Measurements from ENCODE around the gene TSEN34.

DNA sequence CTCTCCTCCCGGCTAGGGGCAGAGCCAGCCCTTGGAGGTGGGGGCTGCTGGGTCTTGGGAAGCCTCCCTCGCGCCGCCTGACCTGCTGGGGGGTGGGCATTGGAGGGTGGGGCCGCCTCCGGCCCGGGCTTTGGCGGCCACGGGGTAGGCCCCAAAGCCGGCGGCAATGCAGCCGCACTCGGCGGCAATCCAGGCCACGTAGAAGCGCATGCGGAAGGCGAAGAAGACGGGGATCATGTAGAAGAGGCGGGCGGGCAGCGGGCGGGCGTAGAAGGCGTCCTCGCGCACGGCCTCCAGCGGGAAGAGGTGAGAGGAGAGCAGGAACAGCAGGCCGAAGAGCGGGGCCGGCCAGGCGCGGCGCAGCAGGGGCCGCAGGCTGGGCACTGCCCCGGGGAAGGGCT, 10.4 kb upstream of the TSEN34 start:
- TF ChIP-seq EP300 (IDR thresholded peaks at IDR 0.05) (no peak), POLR2A (IDR thresholded peaks at IDR 0.05) (no peak), POLR2AphosphoS5 (IDR thresholded peaks at IDR 0.05) (no peak)
- TF ChIP-seq, protein P1, sequence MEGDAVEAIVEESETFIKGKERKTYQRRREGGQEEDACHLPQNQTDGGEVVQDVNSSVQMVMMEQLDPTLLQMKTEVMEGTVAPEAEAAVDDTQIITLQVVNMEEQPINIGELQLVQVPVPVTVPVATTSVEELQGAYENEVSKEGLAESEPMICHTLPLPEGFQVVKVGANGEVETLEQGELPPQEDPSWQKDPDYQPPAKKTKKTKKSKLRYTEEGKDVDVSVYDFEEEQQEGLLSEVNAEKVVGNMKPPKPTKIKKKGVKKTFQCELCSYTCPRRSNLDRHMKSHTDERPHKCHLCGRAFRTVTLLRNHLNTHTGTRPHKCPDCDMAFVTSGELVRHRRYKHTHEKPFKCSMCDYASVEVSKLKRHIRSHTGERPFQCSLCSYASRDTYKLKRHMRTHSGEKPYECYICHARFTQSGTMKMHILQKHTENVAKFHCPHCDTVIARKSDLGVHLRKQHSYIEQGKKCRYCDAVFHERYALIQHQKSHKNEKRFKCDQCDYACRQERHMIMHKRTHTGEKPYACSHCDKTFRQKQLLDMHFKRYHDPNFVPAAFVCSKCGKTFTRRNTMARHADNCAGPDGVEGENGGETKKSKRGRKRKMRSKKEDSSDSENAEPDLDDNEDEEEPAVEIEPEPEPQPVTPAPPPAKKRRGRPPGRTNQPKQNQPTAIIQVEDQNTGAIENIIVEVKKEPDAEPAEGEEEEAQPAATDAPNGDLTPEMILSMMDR (IDR thresholded peaks at IDR 0.05): no peak
